D341Med (cell line): ENCODE results near the gene SYT12.

Experiments
- DNase-seq: peaks from one replicate; pipeline ENCODE4 v3.0.0; 2012; ENCODE audit warnings: low spot score

SYT12 gene

DNA sequence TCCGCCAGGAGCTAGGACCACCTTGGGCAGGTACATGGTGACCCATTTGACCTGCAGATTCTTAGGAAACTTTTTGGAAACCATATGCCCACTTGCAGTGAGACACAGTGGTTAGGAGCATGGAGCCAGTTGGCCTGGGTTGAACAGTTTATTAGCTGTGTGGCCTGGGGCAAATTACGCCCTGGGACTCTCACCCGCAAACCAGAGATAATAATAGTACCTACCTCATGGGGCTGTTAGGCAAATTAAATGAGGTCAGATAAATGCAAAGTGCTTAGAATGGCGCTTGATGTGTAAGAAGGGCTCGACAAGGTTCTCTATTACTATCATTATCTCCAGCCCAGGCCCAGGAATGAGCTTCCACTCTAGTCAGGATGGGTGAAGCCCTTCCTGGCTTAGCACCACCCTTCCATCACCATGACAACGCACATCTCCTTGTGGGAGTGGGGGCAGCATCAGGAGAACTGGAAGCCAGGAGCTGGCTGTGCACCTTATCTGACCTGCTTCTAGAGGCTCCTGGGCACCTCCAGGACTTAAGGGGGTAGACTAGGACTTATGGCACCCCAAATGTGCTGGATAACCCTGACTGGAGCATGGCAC lies 5.1 kb downstream of the SYT12 start:
- no peak for DNase-seq

DNA sequence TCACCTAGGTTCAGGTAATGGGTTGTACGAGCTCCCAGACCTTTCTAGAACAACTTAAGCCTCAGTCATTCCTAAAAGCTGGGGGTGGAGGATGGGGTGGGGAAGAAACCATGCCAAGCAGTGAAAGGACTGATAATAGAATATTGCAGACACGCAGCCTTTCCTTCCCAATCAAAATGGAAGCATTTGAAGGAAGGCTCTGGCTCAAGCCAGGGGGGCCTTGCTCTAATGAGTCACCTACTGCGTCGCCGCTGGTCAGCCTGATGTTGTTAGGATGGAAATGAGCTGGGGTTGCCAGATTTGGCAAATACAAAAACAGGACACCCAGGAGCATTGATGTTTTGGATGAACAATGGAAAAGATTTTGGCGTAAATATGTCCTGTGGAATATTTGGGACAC lies 6.2 kb downstream of the SYT12 start:
- DNase-seq = no peak

DNA sequence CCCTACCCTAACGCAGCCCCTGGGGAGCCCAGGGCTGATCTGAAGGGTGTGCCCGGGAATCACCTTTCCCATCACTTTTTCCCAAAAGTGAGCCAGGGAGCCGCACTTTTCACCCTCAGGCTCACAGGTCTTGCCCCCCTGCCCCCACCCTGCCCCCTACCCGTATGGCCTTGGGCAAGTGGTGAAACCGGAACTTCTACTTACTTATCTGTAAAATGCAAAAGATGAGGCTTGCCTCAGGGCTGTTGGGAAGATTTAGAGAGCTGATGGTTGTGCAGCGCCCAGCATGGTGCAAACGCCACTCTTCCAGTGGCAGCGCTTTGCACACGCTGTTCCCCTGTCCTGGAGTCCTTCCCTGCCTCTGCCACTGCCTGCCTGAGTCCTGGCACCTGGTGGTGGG lies 8.0 kb downstream of the SYT12 start:
- no peak for DNase-seq

DNA sequence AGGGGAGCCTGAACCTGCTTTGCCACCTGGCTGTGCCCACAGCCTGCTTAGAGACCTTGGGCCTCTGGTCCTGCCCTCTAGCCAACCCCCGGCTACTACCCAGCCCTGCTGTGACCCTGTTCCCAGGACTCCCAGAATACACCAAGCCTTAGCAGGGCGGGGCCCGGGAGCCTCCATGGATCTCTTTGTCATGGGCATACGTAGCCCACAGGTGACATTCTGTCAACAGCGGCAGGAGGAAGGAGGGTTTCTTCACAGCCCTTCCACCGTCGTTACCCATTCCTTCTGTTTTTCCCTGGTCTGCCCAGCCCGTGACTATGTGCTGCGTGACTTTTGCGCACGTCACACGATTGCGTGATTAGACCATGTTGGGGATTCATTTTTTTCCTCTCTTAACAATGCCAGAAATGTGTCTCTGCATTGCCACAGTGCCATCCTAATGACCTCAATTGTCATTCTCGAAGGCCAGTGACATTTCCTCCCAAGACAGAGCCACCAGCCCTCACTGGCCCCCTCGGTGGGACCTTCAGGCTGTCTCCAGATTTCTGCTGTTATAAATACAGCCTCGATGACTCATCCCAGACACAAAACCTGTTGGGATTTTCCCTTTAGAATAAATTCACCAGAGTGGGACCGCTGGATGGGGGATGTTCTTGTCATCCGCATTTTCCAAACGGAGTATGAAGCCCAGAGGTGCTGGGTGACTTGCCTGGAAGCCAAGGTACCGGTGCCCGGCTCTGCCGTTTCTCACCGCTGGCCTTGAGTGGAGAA lies 9.0 kb downstream of the SYT12 start:
- no peak for DNase-seq

DNA sequence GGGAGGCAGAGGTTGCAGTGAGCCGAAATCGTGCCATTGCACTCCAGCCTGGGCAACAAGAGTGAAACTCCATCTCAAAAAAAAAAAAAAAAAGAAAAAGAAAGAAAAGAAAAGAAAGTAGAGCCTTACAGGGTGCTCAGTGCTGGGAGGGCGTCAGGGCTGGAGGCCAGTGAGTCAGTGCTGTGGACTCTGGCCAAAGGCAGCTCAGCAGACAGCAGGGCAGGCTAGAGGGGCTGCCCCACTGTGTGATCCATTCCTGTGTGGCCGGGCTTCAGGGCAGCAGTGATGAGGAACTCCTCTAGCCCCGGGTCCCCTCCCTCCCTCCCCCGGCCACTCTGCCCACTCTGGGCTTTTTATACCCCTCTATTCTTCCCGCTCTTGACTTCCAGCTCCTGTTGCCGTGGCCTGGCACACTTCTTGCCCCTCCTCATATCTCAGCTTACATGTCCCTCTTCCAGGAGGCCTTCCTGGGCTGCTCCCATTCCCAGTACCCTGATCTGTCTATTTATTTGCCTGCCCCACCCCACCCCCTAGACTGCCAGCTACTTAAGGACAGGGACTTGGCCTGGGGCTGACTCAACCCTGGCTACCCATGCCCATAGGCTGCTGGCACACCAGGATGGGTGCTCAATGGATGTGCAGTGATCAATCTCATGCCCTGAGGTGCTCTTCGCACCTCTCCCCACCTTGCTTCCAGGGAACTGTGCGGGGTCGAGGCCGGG lies 10.1 kb downstream of the SYT12 start:
- DNase-seq = no peak

DNA sequence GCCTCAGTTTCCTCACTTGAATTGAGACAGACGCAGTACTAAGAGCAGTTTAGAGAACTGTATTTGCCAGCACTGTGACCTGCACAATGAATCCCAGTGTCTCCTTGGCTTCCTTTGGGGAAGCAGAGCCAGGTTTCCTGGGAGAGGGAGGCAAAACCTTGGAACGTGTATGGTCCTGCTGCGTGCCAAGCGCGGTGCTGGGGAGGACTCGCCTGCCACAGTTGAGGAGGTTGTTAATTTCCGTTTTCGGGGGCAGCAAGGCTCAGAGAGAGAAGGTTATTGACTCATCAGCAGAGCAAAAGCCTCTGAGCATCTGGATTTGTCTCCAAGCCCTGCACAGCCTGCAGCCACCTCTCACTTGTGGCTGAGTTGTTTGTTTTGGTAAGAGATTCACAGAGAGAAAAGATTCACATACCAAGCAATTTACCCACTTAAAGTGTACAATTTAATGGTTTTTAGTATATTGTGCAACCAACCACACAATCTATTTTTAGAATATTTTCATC lies 10.8 kb downstream of the SYT12 start:
- no peak for DNase-seq

DNA sequence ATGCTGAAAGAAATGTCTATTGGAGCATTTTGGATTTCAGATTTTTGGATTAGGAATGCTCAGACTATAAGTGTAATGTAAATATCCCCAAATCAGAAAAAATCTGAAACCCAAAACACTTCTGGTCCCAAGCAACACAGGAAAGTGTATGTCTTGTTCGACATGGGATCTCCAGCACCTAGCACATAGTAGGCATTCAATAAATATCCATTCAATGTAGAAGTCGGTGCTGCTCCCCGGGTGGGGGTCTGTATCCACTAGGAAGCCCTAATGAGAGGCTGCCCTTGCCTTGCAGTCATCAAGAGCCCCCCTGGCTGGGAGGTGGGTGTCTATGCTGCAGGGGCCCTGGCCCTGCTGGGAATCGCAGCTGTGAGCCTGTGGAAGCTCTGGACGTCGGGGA lies 11.4 kb downstream of the SYT12 start:
- DNase-seq = no peak

DNA sequence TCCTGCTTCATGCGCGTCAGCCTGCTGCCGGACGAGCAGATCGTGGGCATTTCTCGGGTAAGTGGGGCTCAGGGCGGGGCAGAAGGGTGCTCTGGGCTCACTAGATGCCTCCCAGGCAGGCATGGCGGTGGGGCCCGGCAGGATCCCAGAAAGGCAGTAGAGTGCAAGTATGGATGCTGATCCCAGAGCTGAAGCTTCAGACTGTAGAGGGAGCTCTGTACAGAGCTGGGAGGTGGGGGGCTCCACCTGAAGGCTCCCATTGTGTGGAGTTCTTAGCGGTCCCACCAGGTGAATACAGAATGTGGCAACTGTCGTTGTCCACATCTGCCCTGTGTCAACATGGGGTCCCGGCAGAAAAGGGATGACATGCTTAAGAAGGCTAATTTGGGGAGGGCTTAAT lies 17.2 kb downstream of the SYT12 start:
- DNase-seq = no peak

DNA sequence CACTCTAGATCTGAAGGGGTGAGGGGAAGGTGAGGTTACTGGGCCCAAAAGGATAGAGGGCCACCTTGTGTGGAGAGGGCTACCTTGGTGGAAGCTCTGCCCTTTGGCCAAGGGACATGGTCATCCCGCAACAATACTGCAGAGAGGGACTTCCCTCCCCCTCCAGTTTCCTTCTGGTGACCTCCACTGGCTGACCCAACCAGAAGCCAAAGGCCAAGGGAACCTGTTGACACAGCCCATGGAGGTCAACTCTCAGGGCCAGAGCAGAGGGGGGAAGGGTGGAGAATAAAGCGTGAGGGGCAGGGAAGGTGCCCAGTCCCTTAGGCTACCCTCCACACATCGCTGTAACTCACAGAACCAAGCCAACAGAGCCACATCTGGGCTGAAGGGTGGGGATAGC lies 18.7 kb downstream of the SYT12 start:
- no peak for DNase-seq

DNA sequence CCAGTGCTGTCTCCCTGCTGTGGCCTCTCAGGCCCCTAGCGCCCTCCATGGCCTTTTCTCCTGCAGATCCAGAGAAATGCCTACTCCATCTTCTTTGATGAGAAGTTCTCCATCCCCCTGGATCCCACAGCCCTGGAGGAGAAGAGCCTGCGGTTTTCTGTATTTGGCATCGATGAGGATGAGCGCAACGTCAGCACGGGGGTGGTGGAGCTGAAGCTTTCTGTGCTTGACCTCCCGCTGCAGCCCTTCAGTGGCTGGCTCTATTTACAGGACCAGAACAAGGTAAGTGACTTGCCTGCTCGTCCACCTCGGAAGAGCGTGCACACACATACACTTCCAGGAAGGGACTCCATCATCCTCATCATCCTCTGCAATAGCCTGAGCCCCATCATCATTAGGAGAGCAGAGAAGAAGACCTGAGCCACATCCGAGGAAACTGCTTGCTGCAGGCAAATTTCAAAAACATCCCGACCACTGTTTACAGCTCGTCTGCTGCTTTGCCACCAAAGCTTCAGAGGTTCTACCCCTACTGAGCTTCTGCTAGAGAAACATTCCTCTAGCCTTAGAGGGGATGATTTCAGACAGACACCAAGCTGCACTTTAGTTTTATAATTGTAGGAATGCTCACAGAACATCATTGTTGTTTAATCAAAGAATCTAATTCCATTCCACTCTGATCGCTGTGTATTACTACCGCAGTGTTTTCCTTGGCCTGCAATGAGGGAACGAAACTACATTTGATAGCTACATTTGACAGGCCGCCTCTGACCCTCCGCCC lies 20.8 kb downstream of the SYT12 start:
- DNase-seq = no peak

DNA sequence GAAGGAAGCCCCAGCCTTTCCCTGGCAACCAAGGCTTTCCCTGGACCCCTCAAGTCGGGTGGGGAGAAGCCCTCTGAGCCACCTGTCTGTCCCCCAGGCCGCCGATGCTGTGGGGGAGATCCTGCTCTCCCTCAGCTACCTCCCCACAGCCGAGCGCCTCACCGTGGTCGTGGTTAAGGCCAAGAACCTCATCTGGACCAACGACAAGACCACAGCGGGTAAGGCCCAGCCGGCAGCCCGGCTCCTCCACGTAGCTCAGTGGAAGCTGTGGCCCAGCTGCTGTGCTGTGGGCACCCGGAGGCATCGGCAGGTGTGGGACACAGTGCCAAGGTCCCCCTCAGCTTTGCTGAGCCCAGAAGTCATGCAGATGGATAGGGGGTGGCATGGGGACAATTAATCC lies 21.6 kb downstream of the SYT12 start:
- DNase-seq = no peak

DNA sequence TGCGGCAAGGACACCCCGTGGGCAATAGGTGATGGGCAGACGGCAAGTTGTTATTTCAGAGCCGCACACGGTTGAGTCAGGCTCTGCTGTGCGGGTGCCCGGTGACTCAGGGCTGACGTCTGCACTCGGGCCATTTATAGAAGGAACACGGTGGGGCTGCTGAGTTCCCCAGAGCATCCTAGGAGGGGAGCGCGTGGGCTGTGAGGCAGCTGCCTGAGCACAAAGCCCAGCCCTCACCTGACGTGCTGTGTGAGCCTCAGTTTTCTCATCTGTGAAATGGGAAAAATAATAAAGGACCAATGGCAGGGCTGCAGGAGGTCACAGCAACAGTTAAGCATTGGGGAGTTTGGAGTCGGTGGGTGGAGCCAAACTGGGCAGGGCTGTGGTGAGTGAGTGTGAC lies 22.4 kb downstream of the SYT12 start:
- no peak for DNase-seq

DNA sequence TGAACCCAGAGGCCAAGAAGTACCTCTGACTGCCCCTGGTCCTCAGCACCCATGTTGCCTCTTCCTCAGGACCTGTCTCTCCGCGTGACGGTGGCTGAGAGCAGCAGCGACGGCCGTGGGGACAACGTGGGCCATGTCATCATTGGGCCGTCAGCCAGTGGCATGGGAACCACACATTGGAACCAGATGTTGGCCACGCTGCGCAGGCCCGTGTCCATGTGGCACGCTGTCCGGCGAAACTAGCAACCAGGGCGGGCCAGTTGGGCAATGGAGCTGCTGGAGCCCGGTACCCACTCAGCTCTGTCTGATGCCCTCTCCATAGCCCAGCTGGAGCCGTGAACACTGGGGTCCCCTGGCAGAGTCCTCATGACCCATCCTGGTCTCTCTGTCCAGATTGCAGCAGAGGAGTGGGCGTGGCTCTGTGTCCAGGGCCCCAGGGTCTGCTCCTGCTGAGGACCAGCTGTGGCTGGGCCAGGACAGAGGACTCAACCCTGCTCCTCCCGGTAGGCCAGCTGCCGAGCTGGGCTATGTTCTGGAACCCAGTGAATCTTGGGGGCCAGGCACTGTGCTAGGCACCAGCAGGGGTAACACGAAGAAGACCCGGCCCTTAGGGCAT lies 25.7 kb downstream of the SYT12 start:
- DNase-seq = no peak

DNA sequence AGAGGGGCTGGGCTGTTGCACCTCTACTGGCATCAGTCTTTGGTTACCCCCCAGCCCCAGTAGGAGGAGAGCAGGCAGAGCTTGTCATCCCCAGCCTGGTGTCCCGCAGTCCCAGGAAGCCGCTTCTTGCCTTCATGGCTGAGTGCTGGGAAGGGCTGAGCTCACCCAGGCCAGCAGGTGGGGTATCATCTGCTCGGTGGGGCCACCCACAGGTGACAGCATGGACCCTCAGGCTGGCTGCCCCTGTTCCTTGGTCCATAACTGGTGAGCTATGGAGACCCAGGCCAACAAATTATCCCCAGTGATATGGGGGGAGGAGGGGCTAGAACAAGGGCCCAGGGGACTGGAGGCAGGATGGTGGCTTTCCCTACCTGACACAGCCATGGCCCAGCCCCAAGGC lies 27.2 kb downstream of the SYT12 start:
- no peak for DNase-seq

DNA sequence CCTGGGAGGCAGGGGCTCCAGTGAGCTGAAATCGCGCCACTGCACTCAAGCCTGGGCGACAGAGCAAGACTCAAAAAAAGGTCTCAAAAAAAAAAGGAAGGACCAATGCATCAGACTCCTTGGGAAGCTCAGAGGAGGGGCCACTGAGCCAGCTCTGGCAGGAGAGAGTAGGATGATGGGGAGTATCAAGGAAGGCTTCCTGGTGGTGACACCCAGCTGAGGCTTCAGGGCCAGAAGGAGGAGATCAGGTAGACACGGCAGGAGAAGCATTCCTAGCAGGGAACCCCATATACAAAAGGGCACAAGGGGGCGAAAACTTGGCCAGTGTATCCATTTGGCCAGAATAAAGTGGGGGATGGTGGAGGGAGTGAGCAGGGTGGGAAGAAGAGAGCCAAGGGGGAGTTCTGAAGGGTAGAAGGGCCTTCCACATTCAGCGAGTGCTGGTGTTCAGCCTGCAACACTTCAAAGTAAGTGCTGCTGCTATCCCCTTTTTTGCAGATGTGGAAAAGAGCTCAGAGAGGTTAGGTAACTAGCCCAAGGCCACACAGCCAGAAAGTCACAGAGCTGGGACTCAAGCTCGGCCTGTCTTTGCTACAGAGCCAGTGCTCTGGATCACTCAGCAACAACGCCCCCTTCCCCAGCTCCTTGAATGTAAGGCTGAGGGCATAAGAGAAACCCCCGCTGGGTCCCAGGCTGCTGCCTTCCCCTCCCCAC lies 28.4 kb downstream of the SYT12 start:
- DNase-seq = no peak

DNA sequence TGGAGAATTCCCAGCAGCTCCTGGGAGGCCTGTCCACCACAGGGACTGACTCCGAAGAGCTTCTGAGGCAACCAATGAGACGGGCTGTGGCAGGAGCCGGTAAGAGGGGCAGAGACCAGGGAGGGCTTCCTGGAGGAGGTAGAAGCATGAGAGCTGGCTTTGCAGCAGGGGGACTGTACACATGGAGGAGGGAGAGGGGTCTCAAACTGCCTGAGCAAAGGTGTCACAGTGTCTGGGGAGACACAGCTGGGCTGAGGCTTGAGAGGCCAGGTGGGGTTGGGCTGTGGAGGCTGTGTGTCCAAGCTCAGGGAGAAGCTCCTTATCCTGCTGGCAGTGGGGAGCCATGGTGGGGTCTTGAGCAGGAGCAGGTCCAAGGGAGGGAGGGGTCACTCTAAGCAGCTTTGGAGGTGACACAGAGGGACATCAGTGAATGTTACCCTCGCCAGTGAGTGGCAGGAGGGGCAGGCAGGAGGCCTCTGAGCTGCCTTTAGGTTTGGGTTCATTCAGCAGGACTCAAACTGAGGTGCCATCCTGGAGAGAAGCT lies 29.1 kb downstream of the SYT12 start:
- DNase-seq = no peak

DNA sequence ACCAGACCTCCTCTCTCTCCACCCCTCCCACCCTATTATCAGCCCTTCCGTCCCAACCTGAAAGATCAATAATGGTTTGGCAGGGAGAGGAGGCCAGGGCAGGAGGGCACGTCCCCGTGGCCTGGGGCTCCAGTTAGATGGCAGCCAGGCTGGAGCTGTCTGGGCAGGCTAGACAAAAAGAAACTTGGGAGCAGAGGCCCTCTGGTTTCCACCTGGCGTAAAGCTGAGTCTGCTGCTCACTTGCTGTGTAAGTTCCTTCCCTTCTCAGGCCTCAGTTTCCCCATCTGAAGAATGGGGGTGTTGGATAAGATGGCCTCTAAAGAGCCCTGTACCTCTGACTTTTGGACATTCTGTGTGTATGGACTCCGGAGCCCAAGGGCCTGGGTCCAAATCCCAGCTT lies 30.0 kb downstream of the SYT12 start:
- no peak for DNase-seq

DNA sequence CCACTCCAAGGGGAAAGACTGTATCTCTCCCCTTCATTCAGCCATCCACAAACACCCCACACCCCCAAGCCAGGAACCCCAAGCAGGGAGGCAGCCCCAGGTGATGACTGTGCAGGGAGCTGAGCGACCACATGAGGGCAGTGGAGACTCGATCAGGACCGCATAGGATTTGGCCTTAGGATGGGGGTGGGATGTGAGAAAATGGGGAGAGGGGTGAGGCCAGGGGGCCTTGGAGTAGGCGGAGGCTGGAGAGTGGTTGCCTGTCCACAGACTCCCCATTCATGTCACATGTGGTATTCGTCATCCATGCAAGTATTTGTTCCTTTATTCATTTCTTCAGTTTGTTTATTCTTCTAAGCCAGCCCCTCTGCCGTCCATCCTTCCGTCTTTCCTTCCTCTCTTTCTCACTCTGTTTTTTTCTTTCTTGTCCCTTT lies 31.0 kb downstream of the SYT12 start:
- peak; percentile 86 for DNase-seq

DNA sequence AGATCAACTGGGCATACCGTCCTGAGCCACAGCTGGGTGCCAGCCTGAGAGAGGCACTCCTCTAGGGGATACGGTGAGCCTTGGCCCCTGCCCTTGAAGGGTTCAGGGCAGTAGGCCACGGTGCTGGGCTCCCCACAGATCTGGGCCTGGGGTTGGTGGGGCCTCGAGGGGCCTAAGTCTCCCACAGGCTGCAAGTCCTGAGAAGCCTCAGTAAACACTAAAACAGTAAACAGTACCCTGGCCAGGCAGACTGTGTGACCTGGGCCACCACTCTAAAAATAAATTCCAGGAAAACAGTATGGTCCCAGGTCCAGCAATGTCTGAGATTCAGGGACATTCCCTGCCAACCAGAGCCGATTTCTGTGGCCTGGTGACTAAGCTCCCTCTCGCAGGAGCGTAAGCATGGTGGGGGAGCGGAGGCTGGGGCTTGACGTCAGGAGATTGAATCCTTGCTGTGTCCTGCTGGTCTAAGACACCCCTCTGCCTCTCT lies 31.5 kb downstream of the SYT12 start:
- no peak for DNase-seq

DNA sequence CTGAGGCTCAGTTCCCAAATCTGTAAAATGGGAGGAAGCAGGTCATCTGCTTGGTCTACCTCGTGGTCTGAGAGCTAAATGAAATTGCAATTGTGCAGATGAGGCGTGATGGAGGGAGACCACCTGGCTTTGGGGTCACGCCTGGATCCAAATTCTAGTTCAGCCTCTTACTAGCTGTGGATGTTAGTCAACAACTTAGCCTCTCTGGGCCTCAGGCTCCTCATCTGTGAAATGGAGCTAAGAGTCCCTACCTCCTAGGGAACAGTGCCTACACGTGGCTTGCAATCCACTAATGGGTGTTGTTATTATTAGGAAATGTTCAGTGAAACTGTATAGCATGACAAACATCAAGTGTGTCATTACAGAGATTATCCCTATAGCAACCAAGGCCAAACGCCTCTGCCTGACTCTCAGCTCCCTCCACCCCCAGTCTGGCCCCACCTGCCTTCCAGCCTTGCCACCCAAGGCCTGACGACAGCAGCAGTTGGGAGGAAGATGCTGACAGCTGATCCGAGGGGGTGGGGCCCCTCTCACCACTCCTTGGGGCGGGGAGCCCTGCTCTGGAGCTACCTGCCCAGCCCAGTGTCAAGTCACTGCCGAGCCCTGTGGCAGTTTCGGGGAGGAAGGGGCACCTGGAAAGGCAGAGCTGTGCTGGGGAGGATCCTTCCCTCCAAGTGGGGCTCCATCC lies 32.0 kb downstream of the SYT12 start:
- DNase-seq = peak; percentile 79
